ENCODE measurements around the gene FGF11.

GRCh38 chr17:7425756-7426155 is 13.6 kb upstream of the FGF11 start:
- TF ChIP-seq EZH2phosphoT487 (IDR thresholded peaks at IDR 0.05; ENCODE audit: insufficient read depth, low read depth) (no peak), EZH2 (IDR thresholded peaks at IDR 0.05; ENCODE audit: insufficient read depth, poor library complexity, severe bottlenecking) (no peak)
